Endometrial microvascular endothelial cells (primary cell): Measurements from ENCODE around the gene GIMAP8. TPM values are rescaled to one million over a fixed set of nuclear protein-coding genes. Genes with fewer than 3 reads are reported as not detected.
"Not testable (repeated sequence)": the region's sequence is repeated elsewhere in the genome, so short reads cannot be mapped to it uniquely, and the experiment has no call there.

Experiments used
- in situ Hi-C: cut with HindIII; loops from 2 replicates; pipeline ENCODE4 v1.10.0; 2017; ENCODE audit warnings: low sequenced_read_pairs, low pct_unique_long_range_greater_than_20kb; ENCODE audit errors: inconsistent ontology term
- total RNA-seq: library from RNA; depleted of rRNA; stranded (reverse); fragments of >200 nt; gene quantifications from one replicate; pipeline ENCODE4 v1.2.3, GENCODE V29; 2015; ENCODE audit errors: inconsistent ontology term

The GIMAP8 gene
- total RNA-seq, 1 donor from 2014 or later: 4.5 TPM

DNA sequence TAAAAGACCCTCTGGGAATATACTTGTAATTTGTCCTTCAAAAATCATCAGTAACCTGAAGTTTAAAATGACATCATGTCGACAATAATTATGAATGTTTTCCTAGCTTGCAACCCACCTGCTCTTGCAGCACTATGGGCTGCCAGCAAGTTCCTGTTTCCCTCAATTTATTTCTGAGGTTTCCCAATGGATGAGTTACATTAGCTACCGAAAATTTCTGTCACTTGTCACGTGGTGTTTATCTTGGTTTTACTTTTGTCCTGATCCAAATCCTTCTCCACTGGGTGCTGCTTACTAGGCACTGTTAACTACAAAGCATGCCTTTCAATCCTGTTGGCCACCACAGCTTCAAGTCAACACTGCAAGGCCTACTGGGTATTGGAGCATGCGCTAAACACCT, 31.5 kb downstream of the GIMAP8 start:
- in situ Hi-C loops: no loop called here

DNA sequence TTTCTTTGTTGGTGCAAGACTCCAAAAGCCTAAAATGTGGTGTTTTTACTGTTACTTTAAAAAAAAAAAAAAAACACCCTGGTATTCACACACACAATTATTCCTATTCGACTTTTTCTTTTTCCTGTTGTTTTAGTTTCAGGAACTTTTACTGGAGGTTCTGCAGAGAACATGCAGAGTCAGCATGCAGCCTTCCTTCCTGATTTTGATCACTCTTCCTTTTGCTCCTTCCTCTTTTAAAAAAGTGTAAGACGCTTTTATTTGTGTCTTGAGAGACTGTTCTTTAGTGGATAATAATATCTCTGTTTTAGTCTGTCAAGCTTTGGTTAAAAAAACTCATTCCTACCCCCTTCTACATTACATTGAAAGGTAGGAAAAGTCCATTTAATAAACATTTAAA, 33.1 kb downstream of the GIMAP8 start:
- in situ Hi-C loops: not testable (repeated sequence)

DNA sequence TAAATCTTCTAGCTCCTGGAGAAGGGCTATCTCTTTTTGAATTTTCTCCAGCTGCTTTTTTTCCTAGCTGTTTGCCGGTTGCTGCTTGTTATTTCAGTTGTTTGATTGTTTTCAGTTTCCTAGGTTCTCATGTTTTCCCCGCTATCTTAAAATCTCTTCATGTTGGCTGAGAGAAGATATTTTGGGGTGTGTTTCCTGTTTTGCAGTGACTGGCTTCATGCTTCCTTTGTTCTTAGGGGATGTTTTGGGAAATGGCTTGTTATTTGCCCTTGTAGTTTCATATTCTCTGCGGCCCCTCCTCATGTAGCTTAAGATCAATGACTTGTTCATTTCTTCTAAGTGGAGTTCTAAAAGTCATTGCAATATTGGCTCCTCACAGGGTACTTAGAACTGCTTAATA, 33.6 kb downstream of the GIMAP8 start:
- in situ Hi-C loops: not testable (repeated sequence)

- in situ Hi-C loops: no loop called here
These were observed 37.2 kb downstream of the GIMAP8 start for GRCh38 chr7:150487625-150488024.

- in situ Hi-C loops: no loop called here
These were observed 39.4 kb downstream of the GIMAP8 start for GRCh38 chr7:150489782-150490181.

GRCh38 chr7:150493442-150493841, 43.0 kb downstream of the GIMAP8 start:
- in situ Hi-C loops: not testable (repeated sequence)

DNA sequence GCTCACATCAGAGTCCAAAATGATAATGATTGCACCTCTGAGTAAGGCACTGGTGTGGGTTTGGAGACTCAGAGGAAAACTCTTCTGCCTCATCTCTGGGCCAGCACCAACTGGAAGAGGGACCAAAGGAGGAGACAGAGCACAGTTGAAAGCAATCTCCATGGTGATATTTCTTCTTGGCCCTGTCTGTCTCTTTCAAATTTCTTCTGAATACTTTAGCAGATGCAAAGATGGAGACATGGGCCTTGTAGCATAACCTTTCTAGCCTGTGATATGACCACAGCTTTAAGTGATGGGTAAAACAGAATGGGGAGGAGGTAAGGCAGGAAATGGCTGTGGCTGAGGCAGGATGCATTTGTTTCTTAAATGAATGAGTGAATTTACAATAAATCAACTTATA, 52.1 kb downstream of the GIMAP8 start:
- in situ Hi-C loops: no loop called here

- in situ Hi-C loops: no loop called here
These were observed 52.7 kb downstream of the GIMAP8 start for GRCh38 chr7:150503155-150503554.

DNA sequence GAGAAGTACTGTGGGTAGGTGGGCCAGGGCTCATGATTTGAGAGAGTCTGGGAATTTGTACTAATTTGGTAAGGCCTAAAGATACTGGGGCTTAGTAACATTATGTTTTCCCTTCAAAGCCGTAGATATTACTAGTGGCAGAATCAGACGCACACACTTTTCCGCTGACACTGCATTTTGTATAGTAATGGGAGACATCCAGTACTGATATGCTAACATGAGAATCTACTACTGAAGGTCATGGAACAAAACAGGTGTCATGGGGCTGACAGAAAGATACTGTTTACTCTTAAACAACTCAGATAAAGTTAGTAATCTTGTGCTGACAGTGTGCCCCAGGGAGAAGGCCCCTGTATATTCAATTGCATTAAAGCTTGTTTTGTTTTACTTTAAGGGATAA, 53.2 kb downstream of the GIMAP8 start:
- in situ Hi-C loops: no loop called here

- in situ Hi-C loops: no loop called here
These were observed 57.6 kb downstream of the GIMAP8 start for GRCh38 chr7:150507947-150508602.

DNA sequence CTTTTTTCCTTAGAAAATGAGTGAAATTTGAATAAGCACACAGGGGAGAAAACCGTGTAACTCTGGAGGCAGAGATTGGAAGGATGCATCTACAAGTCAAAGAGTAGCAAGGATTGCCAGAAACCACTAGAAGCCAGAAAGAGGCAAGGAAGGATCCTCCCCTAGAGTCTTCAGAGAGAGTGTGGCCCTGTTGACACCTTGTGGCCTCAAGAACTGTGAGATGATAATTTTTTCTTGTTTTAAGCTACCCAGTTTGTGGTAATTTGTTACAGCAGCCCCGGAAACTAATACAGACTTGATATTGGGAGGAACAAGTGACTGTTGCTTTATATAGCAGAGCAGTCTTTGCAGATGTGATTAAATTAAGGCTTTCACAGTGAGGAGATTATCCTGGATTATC, 60.6 kb downstream of the GIMAP8 start:
- in situ Hi-C loops: no loop called here

- in situ Hi-C loops: no loop called here
These were observed 63.3 kb downstream of the GIMAP8 start for GRCh38 chr7:150513758-150514157.

DNA sequence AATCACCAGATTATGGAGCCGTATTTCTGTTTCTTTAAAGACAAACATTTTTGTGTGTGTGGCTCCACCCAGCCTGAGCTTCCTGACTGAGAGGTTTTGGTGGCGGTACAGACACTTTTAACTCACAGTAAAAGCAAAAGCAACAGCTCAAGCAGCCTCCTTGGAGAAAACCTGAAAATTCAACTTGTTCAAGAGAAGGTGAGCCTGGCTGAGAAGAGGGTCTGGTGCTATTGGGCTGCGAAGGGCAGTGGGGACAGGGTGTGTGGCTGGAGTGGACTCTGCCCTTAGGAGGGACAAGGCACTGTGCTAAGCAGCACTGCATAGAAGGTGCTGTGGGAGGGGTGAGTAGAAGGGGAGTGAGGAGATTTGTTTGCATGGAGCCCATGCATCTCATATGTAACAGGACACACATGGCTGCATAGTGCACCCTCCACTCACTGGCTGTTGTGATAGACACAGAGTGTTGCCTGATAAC, 64.4 kb downstream of the GIMAP8 start, which contains the start of gene GIMAP7:
GIMAP7 (plus strand) TSS at position 125 of the 475 bp plus-strand sequence. CDS start 5,103 bp downstream, outside the sequence.
- in situ Hi-C loops: no loop called here

GRCh38 chr7:150515248-150516147, 65.1 kb downstream of the GIMAP8 start:
- in situ Hi-C loops: no loop called here

- in situ Hi-C loops: no loop called here
These were observed 66.7 kb downstream of the GIMAP8 start for GRCh38 chr7:150516956-150517745.

DNA sequence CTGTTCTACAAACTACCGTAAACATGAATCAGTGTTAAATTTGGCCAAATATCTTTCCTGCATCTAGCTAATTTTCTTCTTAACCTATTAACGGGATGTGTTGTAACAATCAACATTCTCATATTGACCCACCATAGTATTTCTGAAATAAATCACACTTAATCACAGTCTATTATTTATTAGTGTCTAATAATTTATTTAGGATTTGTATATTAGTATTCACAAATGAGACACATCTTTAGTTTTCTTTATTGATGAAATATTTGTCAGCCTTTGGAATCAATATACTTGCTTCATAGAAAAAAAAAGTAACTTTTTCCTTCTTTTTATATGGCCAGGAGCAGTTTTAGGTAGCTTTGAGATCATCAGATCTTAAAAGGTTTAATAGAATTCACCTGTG, 68.9 kb downstream of the GIMAP8 start:
- in situ Hi-C loops: no loop called here

- in situ Hi-C loops: no loop called here
These were observed 69.7 kb downstream of the GIMAP8 start for GRCh38 chr7:150520145-150520544.

GRCh38 chr7:150522931-150523330, 72.5 kb downstream of the GIMAP8 start:
- in situ Hi-C loops: not testable (repeated sequence)

GRCh38 chr7:150524018-150524417, 73.6 kb downstream of the GIMAP8 start:
- in situ Hi-C loops: no loop called here
